Measurements from ENCODE around the gene AFF1.

- TF ChIP-seq CTCF (IDR thresholded peaks at IDR 0.05), result no peak
- TF ChIP-seq POLR2A (IDR thresholded peaks at IDR 0.05), result no peak
Measured at GRCh38 chr4:87044511-87045233, 109.9 kb downstream of the AFF1 start.
